ENCODE data around the gene GPC3. TPM values are rescaled to one million over a fixed set of nuclear protein-coding genes. Genes with fewer than 3 reads are reported as not detected.

GPC3 gene
- polyA plus RNA-seq, 1 experiment, result not detected

DNA sequence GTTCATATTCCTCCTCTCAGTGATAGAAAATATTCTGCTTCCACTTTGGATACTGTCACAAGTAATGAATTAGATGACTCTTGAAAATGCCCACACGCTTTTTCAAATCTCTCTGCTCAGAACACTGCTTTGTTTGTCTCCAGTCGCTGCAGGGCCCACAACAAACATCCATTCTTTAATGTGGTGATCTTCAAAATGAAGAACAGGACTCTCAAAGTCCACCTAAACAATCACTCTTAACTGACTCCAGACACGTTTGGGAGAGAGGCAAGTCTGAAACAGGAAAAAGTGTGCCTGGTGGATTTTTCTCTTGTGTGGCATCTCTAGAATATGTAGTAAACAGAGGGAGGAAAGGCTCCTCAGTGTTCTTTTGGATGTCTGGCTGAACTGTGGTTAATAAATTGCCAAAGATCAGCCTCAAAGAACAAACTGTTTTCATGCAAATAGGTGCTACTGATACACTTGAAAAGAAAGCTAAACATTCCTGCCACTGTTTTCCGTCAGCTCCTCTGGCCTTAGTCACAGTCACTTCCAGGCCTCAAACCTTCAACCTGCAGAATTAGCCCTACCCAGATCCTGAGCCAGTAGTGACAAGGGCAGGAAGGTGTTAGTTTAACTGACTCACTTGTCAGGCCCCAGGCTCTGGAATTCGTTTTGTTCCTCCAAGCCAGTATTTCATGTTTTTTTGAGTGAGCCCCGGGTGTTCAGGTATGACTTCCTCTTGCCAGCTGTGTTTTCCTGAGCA, 310.5 kb downstream of the GPC3 start:
- Histone ChIP-seq H3K4me3 (ENCODE audit: low read depth, low read length) (no peak overlapping the region), H3K27me3 (ENCODE audit: control insufficient read depth, insufficient read depth, low read length) (no peaks in the 10 kb centered on the region), H3K36me3 (ENCODE audit: control insufficient read depth, insufficient read depth, low read length) (no peaks in the 10 kb centered on the region)
- no peak for DNase-seq (ENCODE audit: low read depth)
- CTCF ChIA-PET, result no interaction called here
- POLR2A ChIA-PET, result no interaction called here
- TF ChIP-seq, protein P1, sequence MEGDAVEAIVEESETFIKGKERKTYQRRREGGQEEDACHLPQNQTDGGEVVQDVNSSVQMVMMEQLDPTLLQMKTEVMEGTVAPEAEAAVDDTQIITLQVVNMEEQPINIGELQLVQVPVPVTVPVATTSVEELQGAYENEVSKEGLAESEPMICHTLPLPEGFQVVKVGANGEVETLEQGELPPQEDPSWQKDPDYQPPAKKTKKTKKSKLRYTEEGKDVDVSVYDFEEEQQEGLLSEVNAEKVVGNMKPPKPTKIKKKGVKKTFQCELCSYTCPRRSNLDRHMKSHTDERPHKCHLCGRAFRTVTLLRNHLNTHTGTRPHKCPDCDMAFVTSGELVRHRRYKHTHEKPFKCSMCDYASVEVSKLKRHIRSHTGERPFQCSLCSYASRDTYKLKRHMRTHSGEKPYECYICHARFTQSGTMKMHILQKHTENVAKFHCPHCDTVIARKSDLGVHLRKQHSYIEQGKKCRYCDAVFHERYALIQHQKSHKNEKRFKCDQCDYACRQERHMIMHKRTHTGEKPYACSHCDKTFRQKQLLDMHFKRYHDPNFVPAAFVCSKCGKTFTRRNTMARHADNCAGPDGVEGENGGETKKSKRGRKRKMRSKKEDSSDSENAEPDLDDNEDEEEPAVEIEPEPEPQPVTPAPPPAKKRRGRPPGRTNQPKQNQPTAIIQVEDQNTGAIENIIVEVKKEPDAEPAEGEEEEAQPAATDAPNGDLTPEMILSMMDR (IDR thresholded peaks at IDR 0.05; ENCODE audit: insufficient read depth, low read depth, low read length), result no peak

DNA sequence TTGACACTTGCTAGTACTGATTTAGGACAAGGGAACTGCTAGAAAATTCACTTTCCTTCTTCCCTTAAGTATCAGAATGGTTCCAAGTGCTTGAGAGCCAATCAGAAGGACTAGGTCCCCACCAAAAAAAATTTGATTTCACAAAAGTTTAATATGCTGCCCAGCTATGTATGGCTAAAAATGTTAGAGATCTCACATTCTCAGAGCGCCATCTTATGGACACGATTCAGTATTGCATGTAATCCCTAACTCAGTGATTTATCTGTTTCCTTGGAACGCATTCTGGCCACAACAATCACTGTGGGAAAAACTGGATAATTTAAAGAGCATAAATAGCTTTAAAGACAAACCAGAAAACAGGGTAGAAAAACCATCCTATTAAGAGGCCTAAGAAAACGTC, 315.0 kb downstream of the GPC3 start:
- Histone ChIP-seq H3K36me3 (ENCODE audit: control insufficient read depth, insufficient read depth, low read length) (no peaks in the 10 kb centered on the region), H3K4me3 (ENCODE audit: low read depth, low read length) (no peak overlapping the region), H3K27me3 (ENCODE audit: control insufficient read depth, insufficient read depth, low read length) (no peaks in the 10 kb centered on the region)
- no peak for DNase-seq (ENCODE audit: low read depth)
- TF ChIP-seq, protein P1 (IDR thresholded peaks at IDR 0.05; ENCODE audit: insufficient read depth, low read depth, low read length), result peak; percentile 52
- CTCF ChIA-PET, result interaction anchor here (0.6 to 1.9 kb wide), 13 partner anchors 8 to 1596 kb away, joined by 3 to 15 read pairs (median 4); no protein-coding TSS in a partner anchor
- POLR2A ChIA-PET, result no interaction called here

DNA sequence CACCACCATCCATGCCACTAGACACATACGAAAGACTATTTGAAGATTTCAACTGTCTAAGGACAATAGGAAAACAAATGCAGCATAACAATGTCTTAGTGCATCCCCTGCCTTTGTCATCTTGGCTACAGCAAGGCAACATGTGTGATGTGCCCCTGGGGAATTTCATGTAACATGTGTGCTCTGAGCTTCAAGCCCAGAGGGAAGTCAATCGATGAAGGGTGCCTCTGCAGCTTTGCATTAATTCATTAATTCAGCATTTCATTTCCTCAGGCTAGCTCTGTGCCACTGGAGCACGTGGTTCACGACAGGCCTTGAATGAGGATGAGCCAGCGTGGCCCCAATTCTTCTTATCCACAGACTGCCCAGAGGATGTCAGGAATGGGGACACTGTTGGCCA, 316.2 kb downstream of the GPC3 start:
- ChIA-PET POLR2A (no interaction called here), CTCF (interaction anchor here (0.6 to 1.7 kb wide), 4 partner anchors 327 to 664 kb away, joined by 4 read pairs; no protein-coding TSS in a partner anchor)
- H3K27me3 ChIP-seq (ENCODE audit: control insufficient read depth, insufficient read depth, low read length), result no peaks in the 10 kb centered on the region
- TF ChIP-seq, protein P1 (IDR thresholded peaks at IDR 0.05; ENCODE audit: insufficient read depth, low read depth, low read length), result no peak
- no peaks in the 10 kb centered on the region for H3K36me3 ChIP-seq (ENCODE audit: control insufficient read depth, insufficient read depth, low read length)
- H3K4me3 ChIP-seq (ENCODE audit: low read depth, low read length), result no peak overlapping the region
- no peak for DNase-seq (ENCODE audit: low read depth)

DNA sequence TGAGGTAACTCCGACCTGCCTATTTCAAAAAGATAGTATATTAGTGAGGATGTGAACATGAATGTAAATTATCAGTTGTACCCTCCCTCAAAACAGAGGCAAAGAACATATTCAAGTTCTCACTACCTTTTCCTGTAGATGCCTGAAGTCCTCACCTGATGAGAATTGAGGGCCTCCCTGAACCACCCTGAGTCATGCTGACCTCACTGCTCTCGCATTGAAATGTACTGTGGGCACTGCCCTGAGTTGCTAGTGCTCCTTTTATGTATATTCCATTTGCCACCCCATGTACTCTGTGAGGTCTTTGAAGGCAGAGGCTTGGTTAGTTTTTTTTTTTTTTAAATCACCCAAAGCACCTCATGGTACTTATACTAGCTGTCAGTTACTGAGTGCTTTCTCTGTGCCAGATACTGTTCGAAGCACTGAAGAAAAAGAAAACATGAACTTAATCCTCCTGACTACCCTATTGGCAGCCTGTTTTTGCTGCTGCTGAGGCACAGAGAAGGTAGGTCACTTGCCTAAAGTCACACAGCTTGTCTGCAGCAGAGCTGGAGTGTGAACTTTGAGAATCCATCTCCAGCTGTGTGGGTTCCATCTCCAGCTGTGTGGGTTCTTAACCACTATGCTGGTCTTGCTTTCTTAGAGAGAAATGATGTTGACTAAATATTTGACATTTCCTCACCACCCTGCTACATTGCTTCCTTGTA, 317.0 kb downstream of the GPC3 start:
- ChIA-PET POLR2A (no interaction called here), CTCF (interaction anchor here (0.6 to 1.6 kb wide), 3 partner anchors 326 to 663 kb away, joined by 4 read pairs; no protein-coding TSS in a partner anchor)
- H3K36me3 ChIP-seq (ENCODE audit: control insufficient read depth, insufficient read depth, low read length), result no peaks in the 10 kb centered on the region
- TF ChIP-seq, protein P1 (IDR thresholded peaks at IDR 0.05; ENCODE audit: insufficient read depth, low read depth, low read length), result no peak
- no peaks in the 10 kb centered on the region for H3K27me3 ChIP-seq (ENCODE audit: control insufficient read depth, insufficient read depth, low read length)
- no peak overlapping the region for H3K4me3 ChIP-seq (ENCODE audit: low read depth, low read length)
- no peak for DNase-seq (ENCODE audit: low read depth)

DNA sequence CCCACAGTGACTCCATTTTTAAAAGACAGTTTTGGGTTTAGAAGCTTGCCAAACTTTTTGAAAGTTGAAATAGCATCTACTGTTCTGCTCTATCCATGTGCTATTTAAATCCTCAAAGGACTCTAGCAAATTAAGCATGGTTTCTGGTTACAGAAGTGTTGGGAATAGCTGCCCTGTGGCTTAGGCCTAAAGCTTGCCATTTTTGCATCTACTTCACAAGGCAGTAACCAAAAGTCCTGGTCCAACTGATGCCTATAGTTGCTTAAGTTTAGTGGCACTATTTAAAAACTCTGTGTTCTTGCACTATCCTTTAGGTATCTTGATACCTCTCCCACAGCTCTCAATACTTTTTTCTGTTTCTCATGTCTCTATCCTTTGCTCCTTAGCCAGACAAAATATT, 319.1 kb downstream of the GPC3 start:
- ChIA-PET CTCF (interaction anchor here (0.8 to 1.3 kb wide), 3 partner anchors 323 to 690 kb away, joined by 3 to 4 read pairs (median 3); no protein-coding TSS in a partner anchor), POLR2A (no interaction called here)
- TF ChIP-seq, protein P1 (IDR thresholded peaks at IDR 0.05; ENCODE audit: insufficient read depth, low read depth, low read length), result no peak
- Histone ChIP-seq H3K36me3 (ENCODE audit: control insufficient read depth, insufficient read depth, low read length) (no peaks in the 10 kb centered on the region), H3K27me3 (ENCODE audit: control insufficient read depth, insufficient read depth, low read length) (no peaks in the 10 kb centered on the region), H3K4me3 (ENCODE audit: low read depth, low read length) (no peak overlapping the region)
- DNase-seq (ENCODE audit: low read depth), result no peak

Measured in BJ (cell line).